Retinal pigment epithelial cell (primary cell): ENCODE results near the gene CNTN4.

Source experiments
- DNase-seq: peaks from one replicate; pipeline ENCODE4 v3.0.0-alpha.2; 2010; ENCODE audit warnings: low read depth
- H3K4me3 ChIP-seq: 2 replicates; pipeline ENCODE4 v1.5.1; 2011; ENCODE audit warnings: mild to moderate bottlenecking, low read length, control low read depth, moderate library complexity
- CTCF ChIP-seq: conservative IDR thresholded peaks from 2 replicates; pipeline ENCODE4 v1.5.1; 2011; ENCODE audit warnings: low read depth, low read length, control low read depth, inconsistent platforms

CNTN4 gene

GRCh38 chr3:2774481-2775249 lies 676.0 kb downstream of the CNTN4 start:
- DNase-seq = no peak
- H3K4me3 ChIP-seq = no peak overlapping the region
- no peak for TF ChIP-seq CTCF

- H3K4me3 ChIP-seq = no peak overlapping the region
- DNase-seq = no peak
- TF ChIP-seq CTCF = no peak
These were observed 684.6 kb downstream of the CNTN4 start for GRCh38 chr3:2783261-2783660.

- DNase-seq = no peak
- no peak for TF ChIP-seq CTCF
- H3K4me3 ChIP-seq = no peak overlapping the region
These were observed 686.0 kb downstream of the CNTN4 start for GRCh38 chr3:2784627-2785026.

GRCh38 chr3:2790266-2790815 lies 691.7 kb downstream of the CNTN4 start:
- H3K4me3 ChIP-seq = no peak overlapping the region
- TF ChIP-seq CTCF = no peak
- no peak for DNase-seq

- no peak for DNase-seq
- TF ChIP-seq CTCF = no peak
- no peak overlapping the region for H3K4me3 ChIP-seq
These were observed 693.8 kb downstream of the CNTN4 start for GRCh38 chr3:2792432-2792831.

- no peak for TF ChIP-seq CTCF
- no peak overlapping the region for H3K4me3 ChIP-seq
- no peak for DNase-seq
These were observed 695.3 kb downstream of the CNTN4 start for GRCh38 chr3:2793987-2794386.

GRCh38 chr3:2802429-2802828 lies 703.8 kb downstream of the CNTN4 start:
- DNase-seq = peak; percentile 6
- TF ChIP-seq CTCF = no peak
- H3K4me3 ChIP-seq = no peak overlapping the region
